LNCAP (cell line): ENCODE data around the gene CCDC30.

Experiments
- TF ChIP-seq, protein P1 (sequence below): fragments of 450-650 bp; IDR thresholded peaks from 2 replicates; pipeline ENCODE4 v1.5.1; 2017; ENCODE audit warnings: mild to moderate bottlenecking

Gene CCDC30

DNA sequence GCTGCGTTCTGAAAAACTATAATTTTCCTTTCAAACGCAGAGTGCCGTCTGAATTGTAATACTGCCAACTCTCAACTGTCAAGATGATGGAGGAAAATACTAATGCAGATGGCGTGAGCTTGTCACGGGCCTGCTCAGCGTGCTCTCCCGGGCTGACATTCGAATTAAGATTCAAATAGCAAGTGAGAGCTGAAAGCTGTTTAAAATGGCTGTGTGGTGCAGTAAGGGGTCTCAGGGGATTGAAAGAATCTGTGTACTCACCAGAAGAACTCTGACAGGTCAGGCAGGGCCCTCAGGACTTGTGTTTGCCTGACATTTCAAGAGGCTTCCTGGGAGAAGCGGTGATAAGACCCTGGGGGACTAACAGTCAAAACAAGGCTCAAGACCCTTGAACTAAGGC lies 40.3 kb upstream of the CCDC30 start:
- TF ChIP-seq, protein P1, sequence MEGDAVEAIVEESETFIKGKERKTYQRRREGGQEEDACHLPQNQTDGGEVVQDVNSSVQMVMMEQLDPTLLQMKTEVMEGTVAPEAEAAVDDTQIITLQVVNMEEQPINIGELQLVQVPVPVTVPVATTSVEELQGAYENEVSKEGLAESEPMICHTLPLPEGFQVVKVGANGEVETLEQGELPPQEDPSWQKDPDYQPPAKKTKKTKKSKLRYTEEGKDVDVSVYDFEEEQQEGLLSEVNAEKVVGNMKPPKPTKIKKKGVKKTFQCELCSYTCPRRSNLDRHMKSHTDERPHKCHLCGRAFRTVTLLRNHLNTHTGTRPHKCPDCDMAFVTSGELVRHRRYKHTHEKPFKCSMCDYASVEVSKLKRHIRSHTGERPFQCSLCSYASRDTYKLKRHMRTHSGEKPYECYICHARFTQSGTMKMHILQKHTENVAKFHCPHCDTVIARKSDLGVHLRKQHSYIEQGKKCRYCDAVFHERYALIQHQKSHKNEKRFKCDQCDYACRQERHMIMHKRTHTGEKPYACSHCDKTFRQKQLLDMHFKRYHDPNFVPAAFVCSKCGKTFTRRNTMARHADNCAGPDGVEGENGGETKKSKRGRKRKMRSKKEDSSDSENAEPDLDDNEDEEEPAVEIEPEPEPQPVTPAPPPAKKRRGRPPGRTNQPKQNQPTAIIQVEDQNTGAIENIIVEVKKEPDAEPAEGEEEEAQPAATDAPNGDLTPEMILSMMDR, result no peak

DNA sequence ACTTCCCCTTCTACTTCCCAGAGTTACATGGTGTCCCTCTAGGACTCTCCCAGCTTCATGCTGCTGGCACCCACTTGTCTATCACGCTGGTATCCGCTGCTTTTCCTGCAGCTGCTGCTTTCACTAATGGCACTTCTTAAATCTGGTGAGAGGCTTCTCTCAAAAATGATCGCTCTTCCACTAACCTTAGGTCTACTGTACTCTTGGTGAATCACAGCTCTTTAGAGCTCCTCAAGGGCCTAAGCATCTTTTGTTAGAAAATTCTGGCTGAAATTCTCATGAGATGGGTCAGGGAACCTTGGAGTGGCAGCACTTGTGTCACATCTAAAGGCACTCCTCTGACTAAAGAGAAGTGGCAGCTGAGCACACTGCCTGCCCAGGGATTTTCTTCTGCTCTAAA lies 39.4 kb upstream of the CCDC30 start:
- TF ChIP-seq, protein P1, result no peak

DNA sequence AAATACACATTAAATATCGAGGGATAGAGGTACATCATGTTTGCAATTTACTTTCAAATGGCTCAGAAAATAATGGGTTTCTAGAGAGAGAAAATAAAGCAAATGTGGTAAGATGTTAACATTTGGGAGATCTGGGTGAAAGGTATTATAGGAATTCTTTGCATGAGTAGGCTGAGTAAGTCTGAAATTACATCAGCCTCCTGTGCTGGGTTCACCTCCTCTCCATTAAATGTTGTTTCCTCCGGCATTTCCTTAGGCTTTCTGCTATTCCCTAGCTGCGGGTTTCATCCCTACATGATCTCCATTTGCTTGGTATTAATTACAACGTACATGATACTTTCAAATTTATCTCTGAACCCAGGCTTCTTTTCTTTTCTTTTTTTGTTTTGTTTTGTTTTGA lies 38.9 kb upstream of the CCDC30 start:
- TF ChIP-seq, protein P1, result no peak

DNA sequence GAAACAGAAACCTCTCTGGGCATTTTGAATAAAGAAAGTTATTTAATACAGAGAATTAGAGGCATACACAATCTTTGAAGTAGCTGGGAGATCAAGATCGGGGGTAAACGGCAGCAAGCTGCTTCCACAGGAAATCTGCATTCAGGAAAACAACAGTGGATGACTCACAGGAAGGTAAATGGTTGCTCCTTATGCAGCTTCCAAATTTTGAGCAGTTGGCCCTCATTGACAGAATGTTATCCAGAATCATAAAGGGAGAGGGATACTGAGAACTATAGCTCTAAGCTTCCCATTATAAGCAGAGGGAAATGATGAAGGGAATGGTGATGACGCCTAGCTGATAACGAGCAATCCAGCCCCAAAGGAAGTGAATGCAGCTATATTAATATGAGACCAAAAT lies 35.8 kb upstream of the CCDC30 start:
- TF ChIP-seq, protein P1, result no peak

DNA sequence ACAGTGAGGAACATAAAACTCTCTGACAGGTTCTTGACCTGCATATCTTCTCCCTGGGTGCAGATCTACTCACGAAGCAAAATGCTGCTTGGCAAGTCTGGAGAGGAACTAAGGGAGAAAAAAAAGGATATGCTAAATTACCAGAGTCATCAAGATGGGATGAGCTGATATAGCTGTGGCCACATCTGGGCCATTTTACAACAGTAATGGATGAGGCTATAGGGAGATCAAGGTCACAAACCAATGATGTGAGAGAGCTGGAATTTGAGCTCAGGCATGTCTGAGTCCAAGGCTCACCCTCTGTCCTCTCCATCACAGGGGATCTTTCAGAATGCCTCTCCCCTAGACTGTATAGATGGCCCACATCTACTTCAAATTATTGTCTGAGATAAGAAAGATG lies 33.5 kb upstream of the CCDC30 start:
- TF ChIP-seq, protein P1, result no peak

DNA sequence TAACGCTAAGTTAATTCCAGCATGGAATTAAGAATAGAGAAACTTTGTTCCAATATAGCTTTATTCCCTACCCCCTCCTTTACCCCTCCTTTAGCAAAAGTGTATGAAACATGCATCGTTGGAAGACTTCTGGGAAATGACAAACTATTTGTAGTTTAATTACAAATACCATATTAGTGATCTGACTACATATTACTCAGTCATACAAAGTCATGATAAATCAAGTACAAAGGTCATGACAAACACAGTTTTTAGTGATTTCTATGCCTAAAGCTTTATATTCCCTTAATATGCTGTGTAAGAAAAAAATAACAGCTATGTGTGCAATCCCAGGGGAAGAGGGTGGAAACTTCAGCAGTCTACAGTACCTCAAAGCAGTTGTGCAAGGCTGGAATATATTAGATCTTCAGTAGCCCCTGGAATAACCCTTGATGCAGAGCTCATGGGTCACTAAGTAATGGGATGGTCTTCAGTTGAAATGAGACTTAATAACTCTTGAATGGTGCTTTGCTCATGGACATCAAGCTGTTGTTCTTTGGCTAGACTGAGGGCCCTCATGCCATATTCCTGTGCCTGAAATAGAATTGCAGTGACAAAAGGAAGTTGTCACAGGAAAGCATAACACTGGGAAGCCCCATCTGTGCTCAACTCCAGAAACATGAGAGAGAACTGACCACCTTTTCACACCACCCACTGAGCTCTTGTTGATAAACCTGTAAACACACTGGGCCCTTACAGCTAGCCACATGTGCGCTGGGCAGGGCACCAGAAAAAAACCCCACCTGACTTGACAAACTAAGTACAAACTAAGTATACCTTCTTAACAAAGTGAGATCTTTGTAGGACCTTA lies 32.6 kb upstream of the CCDC30 start:
- TF ChIP-seq, protein P1, result no peak

DNA sequence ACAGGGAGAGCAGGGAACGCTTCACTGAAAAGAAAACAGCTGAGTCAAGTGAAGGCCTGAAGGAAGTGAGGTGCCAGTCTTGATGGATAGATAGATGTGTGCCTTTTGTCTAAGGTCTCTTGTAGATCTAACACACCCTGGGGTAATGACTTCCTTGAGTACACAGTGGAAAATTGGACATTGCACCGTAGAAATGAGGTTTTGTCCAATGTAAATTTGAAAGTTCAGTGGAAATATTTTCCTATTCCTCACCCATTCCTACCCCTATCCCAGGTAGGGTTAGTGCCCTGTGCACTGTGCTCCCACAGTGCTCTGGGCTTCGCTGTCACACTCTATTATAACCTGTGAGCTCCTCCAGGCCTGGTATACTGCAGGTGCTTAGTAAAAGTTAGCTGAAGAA lies 31.6 kb upstream of the CCDC30 start:
- TF ChIP-seq, protein P1, result no peak
